Measurements from ENCODE around the gene CWC25.

- no peak for TF ChIP-seq POLR2A (IDR thresholded peaks at IDR 0.05)
- TF ChIP-seq CTCF (IDR thresholded peaks at IDR 0.05): no peak
These were observed 41.9 kb downstream of the CWC25 start for GRCh38 chr17:38783227-38783626.
